ENCODE data around the gene CCNH. TPM values are rescaled to one million over a fixed set of nuclear protein-coding genes. Genes with fewer than 3 reads are reported as not detected.

CCNH gene
- total and polyA plus RNA-seq, 2 of the 4 experiments (the other 2 are of a cell fraction), result 37.4 to 100 TPM

DNA sequence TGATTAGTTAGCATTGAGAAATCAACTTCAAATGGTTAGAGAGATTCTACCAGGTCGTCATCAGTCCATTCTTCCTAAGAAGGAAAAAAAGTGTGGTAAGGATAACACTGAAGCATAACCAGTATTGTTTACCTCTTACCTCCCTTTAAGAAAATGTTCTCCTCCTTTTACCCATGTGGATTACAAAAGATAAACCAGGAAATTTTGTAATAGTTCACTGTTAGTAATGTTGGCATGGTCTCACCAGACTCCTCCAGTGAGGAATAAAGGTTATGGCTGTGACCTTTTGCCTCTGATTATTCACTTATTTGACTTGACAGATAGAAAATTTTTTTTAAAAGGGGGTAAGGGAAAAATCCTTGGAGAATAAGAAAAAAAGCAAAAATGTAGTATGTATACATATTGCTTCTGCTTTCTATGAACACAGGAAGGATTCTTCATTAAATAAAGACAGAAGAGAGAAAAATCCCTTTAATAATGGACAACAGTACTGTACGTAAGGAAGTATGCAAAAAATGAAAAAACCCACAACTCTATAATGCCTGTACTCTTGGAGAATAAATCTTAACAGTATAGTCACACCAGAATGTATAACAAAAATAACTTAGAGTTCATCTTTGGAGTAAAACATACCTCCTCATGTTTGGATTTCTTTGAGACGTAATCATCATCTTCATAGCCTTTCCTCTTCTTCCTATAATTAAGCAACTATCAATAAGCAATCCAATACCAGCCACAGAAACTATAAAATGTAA lies 18.1 kb downstream of the CCNH start:
- intact Hi-C loops (cut with micrococcal nuclease), result loop anchor here (2.0 to 5.0 kb wide), 2 partner anchors 16 to 272 kb away; no protein-coding TSS in a partner anchor
- H3K36me3 ChIP-seq (ENCODE audit: control insufficient read depth, insufficient read depth, low read length), result peaks cover 33% of the 10 kb centered on the region

More for the DNA sequence above, 18.1 kb downstream of the CCNH start:
- Histone ChIP-seq H2BK20ac (ENCODE audit: low read depth, low read length) (peak overlapping the region; percentile 23; the same call in 1 of the 2 replicates), H3K9me3 (ENCODE audit: control insufficient read depth, insufficient read depth, low read length) (no peaks in the 10 kb centered on the region), H3K27me3 (ENCODE audit: control insufficient read depth, insufficient read depth, low read length) (no peaks in the 10 kb centered on the region), H2AK9ac (replicated peaks; ENCODE audit: low read depth, low read length, poor library complexity) (no peak overlapping the region), H3K18ac (ENCODE audit: low read depth, low read length) (no peak overlapping the region), H2AFZ (replicated peaks; ENCODE audit: low read length, poor library complexity) (no peak overlapping the region), H3K23ac (ENCODE audit: low read depth, low read length) (peak overlapping the region; percentile 26; the same call in 1 of the 2 replicates), H4K91ac (ENCODE audit: insufficient read depth, low read depth, low read length) (no peak overlapping the region), H3K9ac (ENCODE audit: low read depth, low read length) (no peak overlapping the region), H3K4ac (ENCODE audit: low read depth, low read length) (no peak overlapping the region), H3K4me3 (ENCODE audit: insufficient read depth, low read depth, low read length) (no peak overlapping the region), H3K14ac (replicated peaks; ENCODE audit: low read depth, low read length) (no peak overlapping the region), H3K79me1 (ENCODE audit: low read depth in 1 of 2, low read length in 2 of 2) (peaks cover 22 to 40% of the 10 kb centered on the region in 2 experiments), H4K5ac (ENCODE audit: low read depth, low read length) (no peak overlapping the region), H2BK120ac (ENCODE audit: low read depth, low read length) (no peak overlapping the region), H4K20me1 (ENCODE audit: insufficient read depth, low read length) (no peaks in the 10 kb centered on the region), H3K27ac (ENCODE audit: insufficient read depth, low read length) (peak overlapping the region; percentile 66; the same call in 1 of the 2 replicates), H3K4me2 (ENCODE audit: low read depth, low read length) (0 out of 2 replicates have a peak overlapping the region, but pooled peaks have one; percentile 30), H3K4me1 (ENCODE audit: control insufficient read depth, insufficient read depth, low read length) (peaks cover 14% of the 10 kb centered on the region), H3K56ac (ENCODE audit: extremely low read depth, insufficient read depth, low read length) (peak overlapping the region; percentile 28; the same call in 1 of the 2 replicates), H2AK5ac (ENCODE audit: low read depth, low read length) (no peak overlapping the region), H2BK15ac (ENCODE audit: low read depth, low read length) (no peak overlapping the region), H2BK5ac (ENCODE audit: low read depth, low read length, poor library complexity, severe bottlenecking) (peak overlapping the region; percentile 99), H4K8ac (ENCODE audit: low read depth in 2 of 2, low read length in 2 of 2) (no peak overlapping the region; a peak in 1 of 4 replicates), H3K9me1 (ENCODE audit: insufficient read depth, low read length) (peaks cover 6% of the 10 kb centered on the region; the same call in 1 of the 2 replicates)
- DNase-seq (peak; percentile 83), ATAC-seq (ENCODE audit: low read depth) (peak; percentile 42)
- CTCF ChIA-PET, result no interaction called here
- POLR2A ChIA-PET (ENCODE audit: unreplicated experiment), result no interaction called here
- in situ Hi-C loops (cut with MboI; ENCODE audit: low sequenced_read_pairs), result no loop called here
- no TSS peak for BruUV-seq (replicated peaks)
- TF ChIP-seq CEBPB (IDR thresholded peaks at IDR 0.05; ENCODE audit: low read depth, low read length), result peak; percentile 45
- no peak for TF ChIP-seq SMC3 (IDR thresholded peaks at IDR 0.05; ENCODE audit: low read depth, low read length)
- WGBS, 2 experiments (ENCODE audit: extremely low coverage in 2 of 2, insufficient read length in 1 of 2), result no CpG with 5 or more reads among the region's 3 CpGs
- dilution Hi-C loops (cut with HindIII; ENCODE audit: low sequenced_read_pairs, unreplicated experiment), result no loop called here

Data from IMR-90 (cell line).